HepG2 (cell line): ENCODE results near the gene MYO9A. TPM values are rescaled to one million over a fixed set of nuclear protein-coding genes. Genes with fewer than 3 reads are reported as not detected.

Source experiments
- ATAC-seq: fragments of 200-7000 bp; cut with Tn5 transposase; 3 replicates; pipeline ENCODE4 v1.9.1; 2020; ENCODE audit warnings: mild to moderate bottlenecking, moderate library complexity
- BruUV-seq: library from RNA; stranded (reverse); fragments of 400-500 nt; replicated peaks from 2 replicates; lab custom pipeline; 2021; lab: Mats Ljungman, UMichigan
- CTCF ChIA-PET: fragments of 300-600 bp; formaldehyde crosslinking; extraction: SDS; loops from one replicate; lab custom pipeline; 2021; ENCODE audit warnings: low total read pairs, inconsistent platforms, low intra/inter-chr PET ratio; lab: Yijun Ruan, JAX
- POLR2A ChIA-PET: fragments of 350-600 bp; sonication (Branson Sonifier 250); formaldehyde crosslinking; loops from one replicate; lab custom pipeline; 2020; ENCODE audit warnings: antibody characterized with exemption, inconsistent platforms; lab: Yijun Ruan, JAX
- DNase-seq: peaks from one replicate; pipeline ENCODE4 v3.0.0-alpha.2; 2015; ENCODE audit warnings: low spot score
- FAIRE-seq: peaks from 3 replicates; lab custom pipeline; 2011; peaks lifted over from hg19 to GRCh38; lab: Jason Lieb, UNC
- H2AFZ ChIP-seq: one replicate; pipeline ENCODE4 v1.6.1; 2011; ENCODE audit warnings: low read length, inconsistent platforms
- H3K27ac ChIP-seq: fragments of 300-600 bp; 3 replicates; pipeline ENCODE4 v1.8.0; 2011; ENCODE audit warnings: mixed run types, mild to moderate bottlenecking, mixed read lengths, low read length, inconsistent platforms; ENCODE audit not compliant: insufficient read depth; ENCODE audit errors: extremely low read length
- H3K27me3 ChIP-seq, 2 experiments: fragments of 200-600 bp in 1 of 2; 2 replicates in 1 of 2; 3 replicates in 1 of 2; pipeline versions ENCODE4 v1.6.0 to v1.8.0; 2011; ENCODE audit warnings: low read length in 2 of 2, mild to moderate bottlenecking in 2 of 2, moderate library complexity in 2 of 2, inconsistent platforms in 1 of 2; ENCODE audit not compliant: insufficient read depth in 2 of 2, control insufficient read depth in 1 of 2
- H3K36me3 ChIP-seq, 2 experiments: fragments of 200-600 bp in 1 of 2; replicated peaks in 1 of 2; 2 replicates in 1 of 2; 3 replicates in 1 of 2; pipeline versions ENCODE4 v1.5.1 to v1.8.0; 2011; ENCODE audit warnings: low read length in 2 of 2, inconsistent platforms in 1 of 2; ENCODE audit not compliant: insufficient read depth in 2 of 2, control insufficient read depth in 1 of 2
- H3K4me1 ChIP-seq: 2 replicates; pipeline ENCODE4 v1.5.1; 2012; ENCODE audit warnings: low read length, inconsistent platforms; ENCODE audit not compliant: insufficient read depth
- H3K4me2 ChIP-seq: 2 replicates; pipeline ENCODE4 v1.6.0; 2011; ENCODE audit warnings: low read depth, low read length, inconsistent platforms
- H3K4me3 ChIP-seq, 3 experiments: fragments of 200-600 bp in 1 of 3; sonication (generic), shearing (Covaris generic) in 1 of 3; replicated peaks in 1 of 3; 2 replicates each; pipeline ENCODE4 v1.5.1; 2011 to 2016; ENCODE audit warnings: low read length in 3 of 3, inconsistent platforms in 2 of 3, low read depth in 2 of 3, mild to moderate bottlenecking in 2 of 3, control low read depth in 1 of 3, mixed read lengths in 1 of 3; ENCODE audit not compliant: insufficient read depth in 1 of 3
- H3K79me2 ChIP-seq: one replicate; pipeline ENCODE4 v1.6.1; 2011; ENCODE audit warnings: low read length, inconsistent platforms; ENCODE audit not compliant: insufficient read depth
- H3K9ac ChIP-seq: 2 replicates; pipeline ENCODE4 v1.6.0; 2011; ENCODE audit warnings: mild to moderate bottlenecking, low read depth, low read length, inconsistent platforms; ENCODE audit not compliant: insufficient read depth
- H3K9me3 ChIP-seq: 2 replicates; pipeline ENCODE4 v1.5.1; 2012; ENCODE audit warnings: mild to moderate bottlenecking, low read length
- H4K20me1 ChIP-seq: 2 replicates; pipeline ENCODE4 v1.6.0; 2011; ENCODE audit warnings: inconsistent platforms, mild to moderate bottlenecking, low read length, moderate library complexity; ENCODE audit not compliant: insufficient read depth
- CREB3 ChIP-seq: sonication (generic); formaldehyde crosslinking; IDR thresholded peaks from 2 replicates; pipeline ENCODE4 v1.5.0; 2020; ENCODE audit warnings: missing genetic modification reagents
- DR1 ChIP-seq: sonication (generic); formaldehyde crosslinking; IDR thresholded peaks from 2 replicates; pipeline ENCODE4 v1.8.0; 2021; ENCODE audit warnings: mild to moderate bottlenecking, missing genetic modification reagents, inconsistent platforms
- E2F1 ChIP-seq: sonication (generic); formaldehyde crosslinking; IDR thresholded peaks from 2 replicates; pipeline ENCODE4 v1.5.0; 2020; ENCODE audit warnings: missing genetic modification reagents
- GABPB1 ChIP-seq: IDR thresholded peaks from 2 replicates; pipeline ENCODE4 v1.6.1; 2016; ENCODE audit warnings: mild to moderate bottlenecking, missing genetic modification reagents, moderate library complexity, missing compliant biosample characterization
- IKZF1 ChIP-seq: fragments of 450-650 bp; IDR thresholded peaks from 2 replicates; pipeline ENCODE4 v1.7.1; 2016
- MYPOP ChIP-seq: sonication (generic); formaldehyde crosslinking; IDR thresholded peaks from 2 replicates; pipeline ENCODE4 v1.8.1; 2023; ENCODE audit warnings: mild to moderate bottlenecking, moderate library complexity, missing genetic modification reagents
- NR2C2 ChIP-seq: sonication (generic); formaldehyde crosslinking; IDR thresholded peaks from 2 replicates; pipeline ENCODE4 v1.4.0; 2020; ENCODE audit warnings: missing genetic modification reagents, mild to moderate bottlenecking, moderate library complexity, borderline replicate concordance
- POLR2A ChIP-seq, 2 experiments: IDR thresholded peaks; 2 replicates each; pipeline ENCODE4 v1.6.1; 2011; ENCODE audit warnings: low read depth in 2 of 2, low read length in 2 of 2, mild to moderate bottlenecking in 1 of 2, moderate library complexity in 1 of 2; ENCODE audit not compliant: insufficient read depth in 1 of 2
- SRSF1 ChIP-seq: fragments of 200-400 bp; formaldehyde crosslinking; optimal IDR thresholded peaks from 2 replicates; pipeline ENCODE3; 2017; ENCODE audit warnings: mild to moderate bottlenecking, low read depth, low read length, moderate library complexity
- ZBTB44 ChIP-seq: sonication (generic); formaldehyde crosslinking; IDR thresholded peaks from 2 replicates; pipeline ENCODE4 v1.4.0; 2020; ENCODE audit warnings: missing genetic modification reagents
- ZHX2 ChIP-seq, 2 experiments: sonication (generic) in 1 of 2; formaldehyde crosslinking in 1 of 2; IDR thresholded peaks; 2 replicates each; pipeline versions ENCODE4 v1.6.1 to v1.9.0; 2014 to 2022; ENCODE audit warnings: antibody characterized with exemption in 1 of 2, borderline replicate concordance in 1 of 2, inconsistent platforms in 1 of 2, low read depth in 1 of 2, missing genetic modification reagents in 1 of 2
- ZNF746 ChIP-seq: sonication (generic); formaldehyde crosslinking; IDR thresholded peaks from 2 replicates; pipeline ENCODE4 v1.8.0; 2022; ENCODE audit warnings: mild to moderate bottlenecking, missing genetic modification reagents
- ZSCAN20 ChIP-seq: sonication (generic); formaldehyde crosslinking; IDR thresholded peaks from 2 replicates; pipeline ENCODE4 v1.4.0; 2020; ENCODE audit warnings: missing genetic modification reagents, mild to moderate bottlenecking, borderline replicate concordance
- WGBS: methylation state at CpG from one replicate; pipeline ENCODE4 v1.1.6; 2017; ENCODE audit warnings: low lambda C conversion rate; 5-methylcytosine and 5-hydroxymethylcytosine counted together
- in situ Hi-C: cut with HindIII; loops from 2 replicates; pipeline ENCODE4 v1.10.0; 2017; ENCODE audit warnings: low pct_unique_long_range_greater_than_20kb; ENCODE audit not compliant: extremely low pct_ligation_motif_present
- intact Hi-C: fragments of 100-400 bp; cut with micrococcal nuclease; formaldehyde crosslinking; loops from one replicate; pipeline ENCODE4 v1.10.0; 2022; ENCODE audit not compliant: unreplicated experiment
- polyA plus RNA-seq, 8 experiments: library from polyadenylated mRNA; depleted of rRNA in 3 of 8; stranded (reverse) in 7 of 8; unstranded in 1 of 8; fragments of >200 nt; fragmentation: Illumina TruSeq in 4 of 8; extraction: Trizol in 4 of 8; gene quantifications; 2 replicates each; pipeline versions ENCODE4 v1.2.1 to v1.2.3, GENCODE V29; 2011 to 2016; ENCODE audit warnings: low read depth in 4 of 8, missing spikeins in 1 of 8, mixed read lengths in 1 of 8; ENCODE audit not compliant: insufficient read depth in 1 of 8
- total RNA-seq, 5 experiments: library from RNA; depleted of rRNA; stranded (reverse); fragments of >200 nt; fragmentation: Illumina TruSeq; extraction: Trizol; gene quantifications; 2 replicates each; pipeline ENCODE4 v1.2.3, GENCODE V29; 2016; ENCODE audit warnings: low read depth in 1 of 5

The MYO9A gene
- total and polyA plus RNA-seq, 2 of the 13 experiments (the other 11 are each of a cell fraction or from before 2014, with no cell fraction given), result 4.8 to 15.3 TPM

GRCh38 chr15:71874245-71874644 is 243.7 kb downstream of the MYO9A start:
- no peaks in the 10 kb centered on the region for H3K27me3 ChIP-seq
- H3K9me3 ChIP-seq, result no peaks in the 10 kb centered on the region
- no peaks in the 10 kb centered on the region for H4K20me1 ChIP-seq
- 93% methylated on average over 3 of the region's 3 CpGs for WGBS
- intact Hi-C loops, result no loop called here
- H3K27ac ChIP-seq, result no peak overlapping the region
- no peak overlapping the region for H2AFZ ChIP-seq
- no peak overlapping the region for H3K4me3 ChIP-seq
- ATAC-seq (no peak), DNase-seq (no peak), FAIRE-seq (no peak)
- H3K79me2 ChIP-seq, result no peaks in the 10 kb centered on the region
- H3K4me2 ChIP-seq, result no peak overlapping the region
- H3K9ac ChIP-seq, result no peak overlapping the region
- no peaks in the 10 kb centered on the region for H3K4me1 ChIP-seq
- ChIA-PET POLR2A (no interaction called here), CTCF (no interaction called here)
- 0 out of 5 replicates have a peak, but pooled peaks cover 0 to 4% of the 10 kb centered on the region in 2 experiments for H3K36me3 ChIP-seq
- in situ Hi-C loops, result no loop called here
- BruUV-seq, result no TSS peak
- TF ChIP-seq ZNF746 (no peak), NR2C2 (CRISPR knock-in tag) (no peak), ZSCAN20 (CRISPR knock-in tag) (no peak), SRSF1 (no peak), IKZF1 (no peak), ZBTB44 (CRISPR knock-in tag) (no peak), MYPOP (CRISPR knock-in tag) (no peak), ZHX2 (IDR thresholded peaks at IDR 0.05; ENCODE audit: low read depth) (no peak), ZHX2 (CRISPR knock-in tag; IDR thresholded peaks at IDR 0.05; ENCODE audit: borderline replicate concordance) (no peak), CREB3 (no peak), DR1 (CRISPR knock-in tag) (no peak), E2F1 (CRISPR knock-in tag) (no peak), GABPB1 (CRISPR knock-in tag) (no peak), POLR2A (IDR thresholded peaks at IDR 0.05; ENCODE audit: insufficient read depth in 1 of 2, low read depth in 2 of 2, low read length in 2 of 2) (no peak)
